NCI-H1092 treated with DMSO at 0.1 percent for 48 hours (cell line): ENCODE measurements around the gene ZBTB16.
A peak's percentile ranks its signal among the peaks of the same experiment; 100 is the strongest.

ENCODE experiments used
- DNase-seq: peaks from one replicate; lab custom pipeline; 2025; lab: John Stamatoyannopoulos, UW

ZBTB16 gene

GRCh38 chr11:114167355-114167754 lies 107.8 kb downstream of the ZBTB16 start:
- no peak for DNase-seq

DNA sequence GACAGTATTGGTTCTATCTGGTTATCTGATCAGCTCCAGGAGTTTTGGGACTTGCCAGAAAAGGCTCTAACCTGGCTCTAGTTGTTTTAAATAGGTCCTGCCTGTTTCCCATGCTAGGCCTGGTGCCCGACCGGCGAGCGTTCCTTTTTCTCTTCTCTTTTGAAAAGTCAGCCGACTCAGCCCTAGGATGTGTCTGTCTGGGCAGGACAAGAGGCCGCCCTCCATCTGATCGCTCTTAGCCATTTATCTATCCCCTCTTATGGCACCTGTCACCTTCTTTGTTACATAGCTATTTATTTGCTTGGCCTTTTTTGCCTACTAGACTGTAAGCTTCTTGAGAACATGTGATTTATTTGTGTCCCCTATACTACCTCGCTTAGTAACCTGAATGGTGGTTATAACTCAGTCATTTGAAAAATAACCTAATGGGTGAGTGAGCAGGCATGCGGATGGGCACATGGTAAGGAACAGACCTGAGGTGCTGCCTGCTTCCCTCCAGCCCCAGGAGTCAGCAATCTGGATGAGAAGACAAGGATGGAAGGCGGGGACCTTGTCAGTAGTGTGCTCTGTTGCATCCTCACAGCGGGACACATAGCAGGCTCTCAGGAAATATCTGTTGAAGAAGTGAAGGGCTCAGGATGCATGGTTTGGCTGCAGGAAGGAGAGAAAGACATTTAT lies 108.4 kb downstream of the ZBTB16 start:
- DNase-seq = no peak

DNA sequence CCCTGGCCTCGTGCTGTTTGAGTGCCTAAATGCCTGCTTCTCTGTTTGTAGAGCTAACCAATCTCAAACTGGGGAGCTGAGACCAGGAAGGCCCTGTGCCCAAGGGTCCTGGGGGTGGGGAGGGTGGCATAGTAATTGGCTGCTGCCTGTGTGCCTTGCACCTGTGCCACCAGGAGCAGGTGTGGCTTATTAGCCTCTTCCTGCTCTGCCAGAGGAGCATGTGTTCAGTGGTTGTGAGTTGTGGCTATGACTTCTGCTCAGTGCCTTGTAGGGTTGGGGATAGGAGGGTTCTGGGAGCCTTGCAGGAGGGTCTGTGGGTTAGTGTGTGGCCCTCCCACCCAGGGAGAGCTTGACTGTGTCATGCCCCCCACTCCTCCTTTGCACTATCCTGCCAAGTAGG lies 109.2 kb downstream of the ZBTB16 start:
- DNase-seq = no peak

GRCh38 chr11:114169321-114169749 lies 109.8 kb downstream of the ZBTB16 start:
- no peak for DNase-seq

- no peak for DNase-seq
These were observed 110.3 kb downstream of the ZBTB16 start for GRCh38 chr11:114169821-114170220.

GRCh38 chr11:114170226-114170625 lies 110.7 kb downstream of the ZBTB16 start:
- DNase-seq = no peak

DNA sequence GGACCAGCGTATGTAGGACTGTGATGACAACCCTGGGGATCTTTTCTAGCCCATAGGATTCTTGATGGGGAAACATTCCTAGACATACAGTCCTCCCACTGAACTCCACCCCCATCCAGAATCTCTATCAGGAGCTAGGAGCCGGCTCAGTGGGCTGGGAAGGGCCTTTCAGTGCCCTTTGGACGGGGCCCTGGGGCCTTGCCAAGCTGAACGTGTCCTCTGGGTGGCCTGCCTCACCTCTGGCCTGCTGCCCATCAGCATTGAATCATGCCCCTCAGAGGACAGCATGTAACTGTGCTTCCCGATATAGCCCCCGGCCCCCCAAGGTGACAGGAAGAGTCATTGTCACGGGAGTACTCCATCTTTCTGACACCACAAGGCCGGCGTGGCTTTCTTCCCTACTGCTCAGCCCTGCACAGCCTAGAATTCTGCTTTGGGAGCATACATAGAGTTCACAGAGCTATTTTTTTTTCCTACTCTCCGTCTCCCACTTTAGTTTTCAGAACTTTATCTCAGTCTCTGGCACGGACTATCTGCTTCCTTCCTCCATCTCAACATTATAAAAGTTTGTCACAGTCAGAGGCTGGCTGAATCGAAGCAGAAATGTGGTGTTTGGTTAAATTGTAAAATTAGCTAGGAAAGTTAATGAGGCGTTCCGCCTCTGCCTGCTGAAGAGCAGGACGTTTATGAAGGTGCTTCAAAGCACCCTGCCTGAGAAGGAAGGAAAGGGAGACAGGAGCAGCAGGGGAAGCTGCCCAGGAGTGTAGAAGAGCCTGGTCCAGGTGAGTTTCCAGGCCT lies 111.9 kb downstream of the ZBTB16 start:
- DNase-seq = no peak

DNA sequence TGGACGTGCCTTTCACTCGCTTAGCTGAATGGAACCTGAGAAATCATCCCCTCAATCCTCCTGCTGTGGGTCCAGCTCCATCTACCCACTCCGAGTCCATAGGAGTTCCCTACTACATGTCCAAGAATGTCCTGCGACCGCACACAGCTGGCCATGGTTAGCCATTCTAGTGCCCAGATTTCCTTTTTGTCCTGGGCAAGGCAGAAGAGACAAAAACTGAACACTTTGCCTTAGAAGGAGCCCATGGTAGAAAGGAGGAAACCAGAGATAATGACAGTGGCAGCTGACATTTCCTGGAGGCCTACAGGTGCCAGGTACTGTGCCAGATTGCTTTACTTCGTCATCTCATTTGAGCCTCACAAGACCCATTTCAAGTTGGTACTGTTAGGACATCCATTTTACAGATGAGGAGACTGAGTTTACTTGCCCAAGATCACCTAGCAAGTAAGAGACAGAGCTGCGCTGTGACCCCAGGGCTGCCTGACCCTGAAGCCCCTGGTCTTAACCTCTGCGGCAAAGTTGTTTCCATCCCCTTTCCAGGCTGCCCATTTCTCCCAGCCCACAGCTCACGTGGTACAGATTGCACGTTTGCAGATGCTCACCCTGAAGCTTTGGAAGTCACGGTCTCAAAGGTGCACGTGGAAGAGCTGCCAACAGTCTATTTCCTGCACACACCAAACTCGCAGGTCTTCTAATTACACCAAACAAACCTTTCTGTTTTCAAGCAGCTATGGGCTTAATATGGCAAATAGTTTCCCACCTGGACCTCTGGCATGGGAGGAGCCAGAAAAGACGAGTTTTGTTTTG lies 112.7 kb downstream of the ZBTB16 start:
- no peak for DNase-seq

- DNase-seq = no peak
These were observed 113.4 kb downstream of the ZBTB16 start for GRCh38 chr11:114172871-114173444.

- DNase-seq = no peak
These were observed 114.3 kb downstream of the ZBTB16 start for GRCh38 chr11:114173843-114174242.

- DNase-seq = no peak
These were observed 115.4 kb downstream of the ZBTB16 start for GRCh38 chr11:114174712-114175495.

GRCh38 chr11:114175706-114176105 lies 116.2 kb downstream of the ZBTB16 start:
- DNase-seq = no peak

GRCh38 chr11:114176321-114176720 lies 116.8 kb downstream of the ZBTB16 start:
- DNase-seq = no peak

DNA sequence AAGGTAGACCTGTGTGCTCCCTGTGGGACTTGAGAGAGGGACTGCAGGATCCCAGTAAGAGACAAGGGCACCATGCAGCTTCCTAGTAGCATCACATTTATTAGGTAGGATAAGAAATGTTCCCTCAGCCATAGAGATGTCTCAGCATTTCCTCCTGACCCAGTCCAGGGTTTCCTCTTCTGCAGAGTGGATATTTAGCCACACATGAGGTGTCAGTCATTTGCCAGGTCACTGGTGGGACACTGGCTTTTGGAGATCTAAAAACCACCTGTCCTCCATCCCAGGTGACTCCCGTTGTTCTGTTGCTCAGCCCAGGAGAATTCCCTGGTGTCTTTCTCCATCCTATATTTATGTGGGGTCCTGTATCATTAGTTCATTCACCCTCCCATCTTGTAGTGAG lies 119.1 kb downstream of the ZBTB16 start:
- no peak for DNase-seq

GRCh38 chr11:114179234-114179941 lies 119.9 kb downstream of the ZBTB16 start:
- DNase-seq = peak; percentile 56

DNA sequence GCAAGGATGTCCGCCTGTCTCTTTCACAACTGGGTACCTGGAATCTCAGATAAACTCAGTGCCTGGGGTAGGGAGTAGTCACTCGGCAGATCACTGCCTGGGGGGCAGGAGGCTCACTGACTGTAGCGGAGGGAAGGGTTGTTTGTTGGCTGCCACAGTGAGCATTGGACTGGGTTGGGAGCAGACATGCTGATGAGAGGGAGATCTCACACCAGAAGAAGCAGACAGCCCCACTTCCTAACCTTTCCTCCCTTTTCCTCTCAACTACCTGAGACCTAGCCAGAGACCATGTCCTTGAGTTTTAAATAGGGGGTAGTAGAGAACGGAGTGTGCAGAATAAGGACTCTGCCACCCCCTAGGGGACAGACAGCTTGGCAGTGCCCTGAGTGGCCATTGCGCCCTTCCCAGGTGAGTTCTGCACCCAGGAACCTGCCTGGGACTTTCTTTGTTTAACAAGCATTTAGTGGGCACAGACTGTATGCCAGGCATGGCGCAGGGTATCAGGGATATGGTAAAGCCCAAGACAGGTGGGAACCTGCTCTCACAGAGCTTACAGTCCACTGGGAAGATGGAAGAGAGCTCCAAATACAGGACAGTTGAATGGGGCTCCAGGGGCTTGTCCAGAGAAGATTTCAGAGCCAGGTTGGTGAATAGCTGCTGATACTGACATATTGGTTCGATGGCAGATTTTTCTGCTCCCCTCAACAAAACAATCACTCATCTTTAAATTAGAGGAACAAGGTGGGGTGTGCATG lies 121.0 kb downstream of the ZBTB16 start:
- DNase-seq = peak; percentile 61

DNA sequence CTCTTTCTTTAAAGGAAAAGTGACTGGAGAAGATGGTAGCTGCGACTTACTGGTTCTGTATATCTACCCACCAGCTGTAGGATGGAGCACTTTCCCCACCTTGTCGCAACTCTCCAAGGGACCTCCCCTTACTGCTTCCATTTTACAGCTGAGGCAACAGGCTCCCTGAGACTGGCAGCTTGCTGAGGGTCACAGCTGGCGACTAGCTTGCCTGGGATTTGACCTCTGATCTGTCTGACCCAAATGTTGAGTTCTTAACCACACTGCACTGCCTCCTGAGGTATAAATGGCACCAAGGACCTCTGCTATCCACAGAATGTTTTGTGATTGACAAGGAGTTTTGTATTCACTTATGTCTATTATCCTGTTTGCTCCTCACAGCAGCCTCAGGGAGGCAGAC lies 121.7 kb downstream of the ZBTB16 start:
- DNase-seq = no peak

GRCh38 chr11:114181752-114182151 lies 122.2 kb downstream of the ZBTB16 start:
- DNase-seq = no peak

GRCh38 chr11:114182471-114183043 lies 123.0 kb downstream of the ZBTB16 start:
- DNase-seq = no peak

GRCh38 chr11:114183044-114183511 lies 123.6 kb downstream of the ZBTB16 start:
- DNase-seq = no peak
